Stimulated activated memory B cell treated with anti-CD40 and anti-IgM and Interleukin-4, amounts not matched to agents 10 μg/mL and 1 μg/mL and 100 μg/mL, for 72 hours (primary cell): ENCODE measurements around the gene HAGHL.
A peak's percentile ranks its signal among the peaks of the same experiment; 100 is the strongest.
"Not testable (repeated sequence)": the region's sequence is repeated elsewhere in the genome, so short reads cannot be mapped to it uniquely, and the experiment has no call there.

Source experiments
- ATAC-seq: fragments of 150-1000 bp; cut with Tn5 transposase; 2 replicates; pipeline ENCODE4 v1.10.0; 2021
- H3K27ac Mint-ChIP-seq: one replicate; pipeline ENCODE4 v1.8.0; 2022; ENCODE audit warnings: mild to moderate bottlenecking, mixed read lengths
- H3K27me3 Mint-ChIP-seq: one replicate; pipeline ENCODE4 v1.8.0; 2022; ENCODE audit warnings: mixed read lengths
- H3K36me3 Mint-ChIP-seq: one replicate; pipeline ENCODE4 v1.8.0; 2022; ENCODE audit warnings: mixed read lengths
- H3K4me1 Mint-ChIP-seq: one replicate; pipeline ENCODE4 v1.8.0; 2022; ENCODE audit warnings: mixed read lengths
- H3K4me3 Mint-ChIP-seq: one replicate; pipeline ENCODE4 v1.8.0; 2022; ENCODE audit warnings: mild to moderate bottlenecking, moderate library complexity, mixed read lengths
- H3K9me3 Mint-ChIP-seq: one replicate; pipeline ENCODE4 v1.8.0; 2022; ENCODE audit warnings: mixed read lengths

Gene HAGHL

DNA sequence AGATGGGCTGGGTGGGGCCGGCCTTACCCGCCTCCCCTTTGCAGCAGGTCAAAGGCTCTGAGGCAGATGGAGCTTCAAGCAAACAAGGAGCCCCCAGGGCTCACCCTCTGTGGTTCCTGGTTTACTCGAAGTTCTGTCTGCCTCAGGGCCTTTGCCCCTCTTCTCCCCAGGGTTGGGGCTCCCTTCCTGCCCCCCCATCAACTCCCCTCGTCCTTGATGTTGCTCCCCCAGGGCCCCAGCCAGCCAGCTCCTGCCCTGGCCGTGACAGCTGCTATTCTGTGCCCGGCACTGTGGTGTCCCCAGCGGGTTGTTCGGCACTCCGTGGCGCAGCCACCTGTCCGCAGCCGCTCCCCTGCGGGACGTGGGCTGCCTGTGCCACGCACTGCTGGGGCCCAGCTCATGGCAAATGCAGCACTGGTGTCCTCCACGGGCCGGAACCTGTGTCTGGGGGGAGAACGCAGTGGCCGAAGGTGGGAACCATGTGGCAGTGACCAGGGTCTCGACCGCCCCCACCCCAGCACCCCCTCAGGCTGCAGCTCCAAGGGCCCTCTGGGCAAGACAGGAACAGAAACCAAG lies 16.3 kb upstream of the HAGHL start:
- Mint-ChIP-seq H3K27me3 (peaks cover 68% of the 10 kb centered on the region), H3K4me3 (no peak overlapping the region), H3K4me1 (peaks cover 14% of the 10 kb centered on the region), H3K36me3 (no peaks in the 10 kb centered on the region), H3K27ac (no peak overlapping the region), H3K9me3 (no peaks in the 10 kb centered on the region)
- ATAC-seq, result no peak

DNA sequence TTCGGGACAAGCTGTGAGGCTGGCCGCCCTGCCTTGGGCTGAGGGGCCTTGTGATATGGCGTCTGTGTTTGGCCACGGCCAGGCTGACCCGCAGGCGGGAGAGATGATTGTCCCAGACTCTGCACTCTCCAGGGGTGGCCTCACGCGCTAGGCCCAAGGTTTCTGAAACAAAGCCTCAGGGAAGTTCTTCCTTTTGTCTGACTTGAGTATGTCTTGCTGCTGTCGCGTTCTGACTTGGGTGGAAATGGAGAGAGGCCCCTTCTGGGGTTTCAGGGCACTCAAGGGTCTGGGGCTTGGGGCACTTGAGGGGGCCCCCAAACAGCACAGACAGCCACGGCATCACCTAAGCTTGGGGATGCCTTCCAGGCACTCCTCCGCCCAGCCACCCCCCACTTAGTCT lies 15.8 kb upstream of the HAGHL start:
- Mint-ChIP-seq H3K36me3 (no peaks in the 10 kb centered on the region), H3K9me3 (no peaks in the 10 kb centered on the region), H3K27me3 (peaks cover 68% of the 10 kb centered on the region), H3K27ac (no peak overlapping the region), H3K4me3 (no peak overlapping the region), H3K4me1 (peaks cover 16% of the 10 kb centered on the region)
- ATAC-seq, result no peak

DNA sequence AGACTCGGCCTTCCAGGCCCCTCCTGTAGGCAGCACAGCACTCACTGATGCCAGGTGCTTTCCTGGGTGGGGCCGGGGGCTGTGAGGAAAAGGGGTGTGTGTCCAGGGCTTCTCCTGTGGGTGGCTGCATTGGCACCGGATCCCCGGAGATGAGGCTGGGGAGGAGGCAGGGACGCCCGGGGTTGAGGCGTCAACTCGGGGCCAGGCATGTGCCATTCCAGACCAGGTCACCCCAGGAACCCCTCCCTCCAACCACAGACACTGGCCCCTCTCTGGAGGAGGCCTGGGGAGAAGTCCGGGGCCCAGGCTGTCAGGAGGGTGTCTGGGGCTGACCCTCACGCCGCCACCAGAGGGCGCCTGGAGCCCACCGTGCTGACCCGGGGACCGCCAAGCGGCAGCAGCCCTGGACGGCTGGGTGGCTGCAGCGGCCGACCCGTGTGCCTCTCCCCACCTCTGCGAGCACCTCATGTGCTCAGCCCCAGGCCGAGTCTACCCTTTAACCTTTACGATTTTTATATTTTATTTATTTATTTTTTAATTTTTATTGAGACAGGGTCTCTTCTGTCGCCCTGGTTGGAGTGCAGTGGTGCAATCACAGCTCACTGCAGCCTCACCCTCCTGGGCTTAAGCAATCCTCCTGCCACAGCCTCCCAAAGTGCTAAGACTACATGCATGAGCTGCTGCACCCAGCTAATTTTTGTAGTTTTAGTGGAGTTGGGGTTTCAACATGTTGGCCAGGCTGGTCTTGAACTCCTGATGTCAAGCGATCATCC lies 15.2 kb upstream of the HAGHL start:
- Mint-ChIP-seq H3K4me1 (peaks cover 16% of the 10 kb centered on the region), H3K9me3 (no peaks in the 10 kb centered on the region)

DNA sequence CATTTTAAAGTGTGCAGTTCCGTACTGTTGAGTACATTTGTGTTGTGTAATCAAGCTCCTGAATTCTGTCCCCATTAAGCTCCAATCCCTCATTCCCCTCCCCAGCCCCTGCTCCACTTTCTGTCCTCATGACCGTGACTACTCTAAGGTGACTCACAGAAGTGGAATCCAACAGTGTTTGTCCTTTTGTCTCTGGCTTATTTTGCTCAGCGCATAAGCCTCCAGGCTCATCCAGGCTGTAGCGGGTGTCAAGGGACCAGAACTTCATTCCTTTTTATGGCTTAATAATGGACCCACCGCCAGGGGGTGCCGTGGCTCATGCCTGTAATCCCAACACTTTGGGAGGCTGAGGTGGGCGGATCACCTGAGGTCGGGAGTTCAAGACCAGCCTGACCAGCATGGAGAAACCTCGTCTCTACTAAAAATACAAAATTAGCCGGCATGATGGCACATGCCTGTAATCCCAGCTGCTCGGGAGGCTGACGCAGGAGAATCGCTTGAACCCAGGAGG lies 14.1 kb upstream of the HAGHL start:
- ATAC-seq, H3K4me3 Mint-ChIP-seq, H3K36me3 Mint-ChIP-seq, H3K9me3 Mint-ChIP-seq, H3K27ac Mint-ChIP-seq: not testable (repeated sequence)
- Mint-ChIP-seq H3K27me3 (peaks cover 58% of the 10 kb centered on the region), H3K4me1 (peaks cover 16% of the 10 kb centered on the region)

More for the DNA sequence above, 15.2 kb upstream of the HAGHL start:
- Mint-ChIP-seq H3K27ac (no peak overlapping the region), H3K4me3 (no peak overlapping the region), H3K36me3 (no peaks in the 10 kb centered on the region), H3K27me3 (peaks cover 68% of the 10 kb centered on the region)
- peak; percentile 72 for ATAC-seq

DNA sequence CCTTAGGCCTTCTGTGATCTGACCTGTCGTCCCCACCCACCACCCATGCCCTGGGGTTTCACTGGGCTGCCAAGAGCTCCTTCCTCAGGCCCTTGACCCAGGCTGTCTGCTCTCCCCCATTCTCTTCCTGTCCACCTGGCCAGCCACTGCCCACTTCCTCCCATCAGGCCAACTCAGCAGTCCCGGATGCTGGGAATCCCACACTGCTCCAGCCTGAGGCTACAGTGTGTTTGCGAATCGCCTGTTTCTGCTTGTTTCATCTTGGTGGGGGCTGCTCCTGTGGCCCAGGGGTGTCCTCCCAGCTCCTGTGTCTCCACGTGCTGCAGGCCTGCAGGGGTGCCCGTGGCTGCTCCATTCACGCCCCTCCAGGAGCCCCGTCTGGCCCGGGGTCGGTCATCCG lies 12.8 kb upstream of the HAGHL start:
- Mint-ChIP-seq H3K4me1 (peaks cover 19% of the 10 kb centered on the region), H3K27me3 (peaks cover 46% of the 10 kb centered on the region), H3K36me3 (no peaks in the 10 kb centered on the region), H3K9me3 (no peaks in the 10 kb centered on the region), H3K4me3 (no peak overlapping the region), H3K27ac (no peak overlapping the region)
- no peak for ATAC-seq

DNA sequence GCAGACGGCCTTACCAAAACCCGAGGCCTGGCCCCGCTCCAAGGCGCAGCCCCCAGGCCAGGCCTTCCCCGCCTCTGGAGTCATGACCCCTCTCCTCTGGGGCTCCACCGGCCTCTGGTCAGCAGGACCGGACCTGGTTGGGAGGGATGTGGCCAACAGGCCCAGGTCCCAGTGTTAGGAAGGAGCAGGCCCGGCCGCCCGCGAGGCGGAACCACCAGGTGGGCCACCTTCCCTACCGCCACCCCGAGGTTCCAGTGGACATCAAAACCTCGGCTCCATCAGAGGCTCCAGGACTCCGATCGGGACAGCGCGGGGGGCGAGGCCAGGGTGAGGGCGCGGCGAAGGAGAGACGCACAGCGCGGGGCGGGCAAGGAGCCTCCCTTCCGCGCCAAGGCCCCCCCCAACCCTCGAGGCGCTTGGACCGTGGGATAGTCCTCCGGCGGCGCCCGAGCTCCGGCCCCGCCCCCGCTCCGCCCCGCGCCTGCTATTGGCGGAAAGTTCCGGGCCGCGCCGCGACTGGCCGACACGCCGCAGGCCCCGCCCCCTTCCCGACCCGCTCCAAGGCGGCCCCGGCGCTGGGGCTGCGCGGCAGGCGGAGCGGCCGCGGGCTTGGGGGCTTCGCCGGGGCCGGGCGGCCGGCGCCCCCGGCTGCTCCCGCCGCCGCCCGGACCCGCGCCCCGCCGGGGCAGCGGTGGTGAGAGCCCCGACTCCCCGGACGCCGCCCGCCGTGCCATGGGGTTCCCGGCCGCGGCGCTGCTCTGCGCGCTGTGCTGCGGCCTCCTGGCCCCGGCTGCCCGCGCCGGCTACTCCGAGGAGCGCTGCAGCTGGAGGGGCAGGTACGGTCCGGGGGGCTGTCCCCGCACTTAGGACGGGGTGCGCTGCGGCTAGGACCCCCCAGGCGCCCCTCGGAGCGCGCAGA lies 12.1 kb upstream of the HAGHL start, which contains the start of gene METRN:
TSS of gene METRN (plus strand) at position 561 of the 919 bp plus-strand sequence. CDS start at position 733, 172 bp downstream.
- Mint-ChIP-seq H3K27me3 (peaks cover 38% of the 10 kb centered on the region), H3K36me3 (no peaks in the 10 kb centered on the region), H3K4me3 (peak within 1 kb of the TSS; percentile 39), H3K9me3 (no peaks in the 10 kb centered on the region), H3K4me1 (peaks cover 26% of the 10 kb centered on the region), H3K27ac (no peak within 1 kb of the TSS)
- peak; percentile 93 for ATAC-seq

DNA sequence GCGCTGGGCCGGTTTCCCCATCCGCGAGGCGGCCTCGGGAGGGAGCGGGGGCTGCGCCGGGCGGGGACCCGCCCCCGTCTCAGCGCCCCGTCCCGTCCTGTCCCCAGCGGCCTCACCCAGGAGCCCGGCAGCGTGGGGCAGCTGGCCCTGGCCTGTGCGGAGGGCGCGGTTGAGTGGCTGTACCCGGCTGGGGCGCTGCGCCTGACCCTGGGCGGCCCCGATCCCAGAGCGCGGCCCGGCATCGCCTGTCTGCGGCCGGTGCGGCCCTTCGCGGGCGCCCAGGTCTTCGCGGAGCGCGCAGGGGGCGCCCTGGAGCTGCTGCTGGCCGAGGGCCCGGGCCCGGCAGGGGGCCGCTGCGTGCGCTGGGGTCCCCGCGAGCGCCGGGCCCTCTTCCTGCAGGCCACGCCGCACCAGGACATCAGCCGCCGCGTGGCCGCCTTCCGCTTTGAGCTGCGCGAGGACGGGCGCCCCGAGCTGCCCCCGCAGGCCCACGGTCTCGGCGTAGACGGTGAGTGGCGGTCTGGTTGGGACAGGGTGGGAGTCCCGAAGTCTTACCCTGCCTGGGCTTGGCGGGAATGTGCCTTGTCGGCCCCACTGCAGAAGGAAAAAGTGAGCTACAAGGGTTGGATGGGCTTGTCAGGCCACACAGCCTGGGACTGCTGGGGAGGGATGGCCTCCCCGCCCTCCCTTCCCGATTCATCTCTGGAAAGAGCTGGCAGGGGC lies 11.3 kb upstream of the HAGHL start:
- Mint-ChIP-seq H3K27me3 (peaks cover 30% of the 10 kb centered on the region), H3K4me3 (no peak overlapping the region), H3K4me1 (peaks cover 34% of the 10 kb centered on the region), H3K27ac (no peak overlapping the region), H3K36me3 (no peaks in the 10 kb centered on the region), H3K9me3 (no peaks in the 10 kb centered on the region)
- peak; percentile 22 for ATAC-seq

DNA sequence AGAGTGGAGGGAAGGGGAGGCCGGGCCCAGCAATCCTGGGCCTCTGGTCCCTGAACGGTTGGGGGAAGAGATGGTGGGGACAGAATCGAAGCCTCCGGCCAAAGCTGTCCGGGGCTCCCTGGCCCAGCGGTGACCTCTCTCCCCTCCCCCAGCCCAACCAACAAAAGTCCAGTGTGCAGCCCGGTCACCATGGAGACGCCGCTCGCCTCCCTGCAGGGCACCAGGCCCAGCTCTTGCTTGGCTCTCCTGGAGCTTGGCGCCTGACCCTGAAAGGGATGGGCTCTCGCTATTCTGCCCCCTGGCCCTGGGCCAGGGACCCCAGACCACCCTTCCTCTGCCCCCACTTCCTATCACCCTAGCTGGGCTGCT lies 10.7 kb upstream of the HAGHL start:
- H3K4me1 Mint-ChIP-seq, result peaks cover 35% of the 10 kb centered on the region
- peaks cover 25% of the 10 kb centered on the region for H3K27me3 Mint-ChIP-seq
- H3K9me3 Mint-ChIP-seq, result no peaks in the 10 kb centered on the region
- H3K36me3 Mint-ChIP-seq, result no peaks in the 10 kb centered on the region
- H3K27ac Mint-ChIP-seq, result no peak overlapping the region
- ATAC-seq, result no peak
- H3K4me3 Mint-ChIP-seq, result peak overlapping the region; percentile 54

DNA sequence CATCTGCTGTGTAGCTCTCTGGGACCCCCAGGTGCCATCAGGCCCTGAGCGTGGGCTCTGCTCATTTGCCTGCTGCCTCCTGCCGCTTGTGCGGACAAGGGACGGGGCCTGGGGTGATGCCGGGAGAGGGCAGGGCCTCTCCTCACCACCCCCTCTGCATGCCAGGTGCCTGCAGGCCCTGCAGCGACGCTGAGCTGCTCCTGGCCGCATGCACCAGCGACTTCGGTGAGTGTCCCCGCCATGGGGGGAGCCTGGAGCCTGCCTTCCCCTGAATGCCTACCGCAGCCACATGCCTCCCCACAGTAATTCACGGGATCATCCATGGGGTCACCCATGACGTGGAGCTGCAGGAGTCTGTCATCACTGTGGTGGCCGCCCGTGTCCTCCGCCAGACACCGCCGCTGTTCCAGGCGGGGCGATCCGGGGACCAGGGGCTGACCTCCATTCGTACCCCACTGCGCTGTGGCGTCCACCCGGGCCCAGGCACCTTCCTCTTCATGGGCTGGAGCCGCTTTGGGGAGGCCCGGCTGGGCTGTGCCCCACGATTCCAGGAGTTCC lies 10.1 kb upstream of the HAGHL start:
- ATAC-seq, result no peak
- H3K9me3 Mint-ChIP-seq, result no peaks in the 10 kb centered on the region
- H3K27me3 Mint-ChIP-seq, result peaks cover 20% of the 10 kb centered on the region
- H3K4me3 Mint-ChIP-seq, result peak overlapping the region; percentile 54
- peaks cover 36% of the 10 kb centered on the region for H3K4me1 Mint-ChIP-seq
- H3K27ac Mint-ChIP-seq, result no peak overlapping the region
- no peaks in the 10 kb centered on the region for H3K36me3 Mint-ChIP-seq

DNA sequence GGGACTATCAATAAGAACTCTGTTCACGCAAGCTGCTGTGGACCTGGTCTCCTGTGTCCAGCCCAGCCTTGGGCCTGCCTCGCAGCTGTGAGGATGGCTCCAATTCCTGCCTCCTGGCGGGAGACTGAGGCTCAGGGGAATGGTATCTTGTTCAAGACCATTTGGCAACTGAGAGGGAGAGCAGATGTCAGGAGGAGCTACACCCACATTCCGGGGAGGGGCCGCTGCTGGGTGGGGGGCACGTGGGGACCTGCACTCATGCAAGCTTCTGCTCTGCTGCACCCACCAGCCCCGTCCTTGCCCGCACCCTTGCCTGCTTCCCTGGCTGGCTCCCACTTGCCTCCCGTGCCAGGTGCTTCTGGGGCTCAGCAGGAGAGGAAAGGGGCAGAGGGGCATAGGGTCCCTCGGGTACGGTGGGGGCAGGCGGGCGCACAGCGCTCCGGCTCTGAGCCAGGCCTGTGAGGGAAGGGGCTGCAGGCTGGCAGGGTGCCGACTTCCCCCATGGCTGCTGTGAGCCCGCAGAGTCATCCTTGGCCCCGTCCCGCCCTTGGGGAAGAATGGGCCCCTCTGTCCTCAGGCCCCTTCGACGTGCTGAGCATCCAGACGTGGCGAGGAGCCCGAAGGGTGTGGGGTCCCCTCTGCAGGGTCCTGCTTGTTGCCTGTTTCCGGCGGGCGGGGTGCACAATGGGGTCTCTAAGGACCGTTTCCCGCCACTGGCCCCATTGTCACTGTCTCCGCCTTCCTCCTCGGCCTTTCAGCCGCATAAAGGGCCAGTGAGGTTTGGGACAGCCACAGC lies 9.3 kb upstream of the HAGHL start:
- peaks cover 20% of the 10 kb centered on the region for H3K27me3 Mint-ChIP-seq
- no peak overlapping the region for H3K4me3 Mint-ChIP-seq
- peaks cover 1% of the 10 kb centered on the region for H3K36me3 Mint-ChIP-seq
- H3K27ac Mint-ChIP-seq, result no peak overlapping the region
- H3K9me3 Mint-ChIP-seq, result no peaks in the 10 kb centered on the region
- no peak for ATAC-seq
- peaks cover 42% of the 10 kb centered on the region for H3K4me1 Mint-ChIP-seq

DNA sequence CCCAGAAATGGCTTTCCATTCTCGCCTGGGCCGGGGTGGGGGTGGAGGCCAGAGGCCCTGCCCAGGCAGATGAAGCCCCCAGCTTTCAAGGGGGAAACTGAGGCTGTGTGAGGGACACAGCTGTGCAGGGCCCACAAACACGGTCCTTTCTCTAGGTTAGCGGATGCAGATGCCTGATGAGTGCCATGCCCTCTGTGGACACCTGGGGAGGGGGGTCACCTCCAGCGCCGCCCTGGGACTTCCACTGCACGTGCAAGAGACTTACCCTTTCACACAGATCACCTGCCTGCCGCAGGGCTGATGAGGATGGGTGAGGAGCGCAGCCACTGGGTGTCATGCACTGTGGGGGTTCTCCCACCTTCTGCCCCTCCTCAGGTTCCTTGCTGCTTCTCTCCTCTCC lies 8.5 kb upstream of the HAGHL start:
- Mint-ChIP-seq H3K27ac (no peak overlapping the region), H3K4me3 (no peak overlapping the region), H3K27me3 (peaks cover 20% of the 10 kb centered on the region), H3K4me1 (peaks cover 49% of the 10 kb centered on the region), H3K9me3 (no peaks in the 10 kb centered on the region), H3K36me3 (peaks cover 6% of the 10 kb centered on the region)
- ATAC-seq, result no peak

DNA sequence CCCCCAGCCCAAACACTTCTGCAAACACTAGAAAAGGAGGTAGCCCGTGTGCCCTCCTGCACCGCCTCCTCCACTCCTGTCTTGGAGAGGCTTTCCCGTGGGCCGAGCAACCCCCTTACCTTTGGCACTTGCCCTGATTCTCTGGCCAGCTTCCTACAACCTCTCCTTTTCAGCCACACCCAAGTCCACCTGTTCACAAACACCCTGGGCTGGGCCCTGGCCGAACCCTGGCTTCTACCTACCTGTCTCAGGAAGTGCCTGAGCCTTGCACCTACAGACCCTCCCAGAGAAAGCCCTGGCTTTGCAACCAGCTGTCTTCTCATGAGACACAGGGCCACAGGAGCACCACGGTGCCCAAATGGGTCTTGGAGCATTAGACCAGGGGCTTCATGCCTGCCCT lies 8.0 kb upstream of the HAGHL start:
- Mint-ChIP-seq H3K4me3 (peak overlapping the region; percentile 84), H3K4me1 (peaks cover 53% of the 10 kb centered on the region), H3K27me3 (peaks cover 17% of the 10 kb centered on the region), H3K9me3 (no peaks in the 10 kb centered on the region), H3K36me3 (peaks cover 6% of the 10 kb centered on the region), H3K27ac (no peak overlapping the region)
- no peak for ATAC-seq

DNA sequence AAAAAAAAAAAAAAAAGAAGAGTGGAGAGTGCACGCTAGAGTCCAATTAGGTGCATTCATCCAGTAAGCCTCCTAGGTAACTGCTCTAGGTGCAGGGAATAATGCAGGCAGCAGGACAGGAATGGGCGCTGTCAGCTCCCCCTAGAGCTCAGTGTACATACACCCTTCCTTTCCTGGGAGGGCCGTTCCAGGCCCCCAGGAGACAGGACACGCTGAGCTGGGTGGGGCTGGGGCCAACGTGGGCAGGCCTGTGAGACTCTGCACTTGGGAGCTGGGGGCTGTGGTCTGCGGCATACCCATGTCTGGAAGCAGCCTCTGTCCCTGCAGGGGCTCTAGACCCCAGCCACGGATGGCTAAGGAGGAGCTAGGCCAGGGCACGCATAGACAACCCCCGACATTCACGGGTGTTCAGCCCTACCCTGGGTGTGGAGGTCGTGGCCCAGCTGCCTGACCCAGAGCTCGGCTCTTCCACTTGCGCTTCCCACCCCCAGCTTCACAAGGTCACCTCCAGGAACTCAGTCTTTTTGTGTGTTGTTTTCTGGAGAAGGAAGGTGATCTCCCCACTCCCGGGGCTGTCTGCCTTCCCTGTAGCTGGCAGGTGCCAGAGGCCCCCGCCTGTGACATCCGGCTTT lies 7.0 kb upstream of the HAGHL start:
- peak overlapping the region; percentile 84 for H3K4me3 Mint-ChIP-seq
- H3K4me1 Mint-ChIP-seq, result peaks cover 45% of the 10 kb centered on the region
- no peak for ATAC-seq
- H3K9me3 Mint-ChIP-seq, result no peaks in the 10 kb centered on the region
- peaks cover 9% of the 10 kb centered on the region for H3K27me3 Mint-ChIP-seq
- peak overlapping the region; percentile 87 for H3K27ac Mint-ChIP-seq
- H3K36me3 Mint-ChIP-seq, result peaks cover 6% of the 10 kb centered on the region
